HepG2 (cell line): ENCODE data around the gene SEMA3B. TPM values are rescaled to one million over a fixed set of nuclear protein-coding genes. Genes with fewer than 3 reads are reported as not detected.

Experiments
- ARNT ChIP-seq: fragments of 450-650 bp; IDR thresholded peaks from 2 replicates; pipeline ENCODE4 v1.6.1; 2017
- CCAR2 ChIP-seq: fragments of 200-400 bp; formaldehyde crosslinking; optimal IDR thresholded peaks from 2 replicates; pipeline ENCODE3; 2018; ENCODE audit warnings: low read depth, mild to moderate bottlenecking, low read length, moderate library complexity
- KIAA2018 ChIP-seq: sonication (generic); formaldehyde crosslinking; IDR thresholded peaks from 2 replicates; pipeline ENCODE4 v1.5.0; 2020; ENCODE audit warnings: mild to moderate bottlenecking, missing genetic modification reagents, borderline replicate concordance
- MEIS1 ChIP-seq: sonication (generic); formaldehyde crosslinking; IDR thresholded peaks from 2 replicates; pipeline ENCODE4 v1.9.0; 2021; ENCODE audit warnings: mild to moderate bottlenecking, missing genetic modification reagents, moderate library complexity, borderline replicate concordance
- MLLT10 ChIP-seq: sonication (generic); formaldehyde crosslinking; IDR thresholded peaks from 2 replicates; pipeline ENCODE4 v1.4.0; 2020; ENCODE audit warnings: missing genetic modification reagents
- PHF21A ChIP-seq: sonication (generic); formaldehyde crosslinking; IDR thresholded peaks from 2 replicates; pipeline ENCODE4 v1.5.0; 2020; ENCODE audit warnings: mild to moderate bottlenecking, missing genetic modification reagents
- REXO4 ChIP-seq: sonication (generic); formaldehyde crosslinking; IDR thresholded peaks from 2 replicates; pipeline ENCODE4 v1.8.0; 2022; ENCODE audit warnings: missing genetic modification reagents, mild to moderate bottlenecking, borderline replicate concordance
- RORA ChIP-seq: sonication (generic); formaldehyde crosslinking; IDR thresholded peaks from 2 replicates; pipeline ENCODE4 v1.5.0; 2020; ENCODE audit warnings: mild to moderate bottlenecking, missing genetic modification reagents, moderate library complexity
- SMARCC2 ChIP-seq: fragments of 450-650 bp; IDR thresholded peaks from 2 replicates; pipeline ENCODE4 v1.6.1; 2017; ENCODE audit warnings: antibody characterized with exemption, mild to moderate bottlenecking
- SOX5 ChIP-seq: IDR thresholded peaks from 2 replicates; pipeline ENCODE4 v1.6.1; 2016; ENCODE audit warnings: borderline replicate concordance
- SRY ChIP-seq: sonication (generic); formaldehyde crosslinking; IDR thresholded peaks from 2 replicates; pipeline ENCODE4 v1.8.0; 2022; ENCODE audit warnings: mild to moderate bottlenecking, missing genetic modification reagents
- ZMAT3 ChIP-seq: sonication (generic); formaldehyde crosslinking; conservative IDR thresholded peaks from 2 replicates; pipeline ENCODE4 v1.7.0; 2021; ENCODE audit warnings: missing genetic modification reagents
- ZMYM3 ChIP-seq: sonication (generic); formaldehyde crosslinking; IDR thresholded peaks from 2 replicates; pipeline ENCODE4 v1.5.1; 2020; ENCODE audit warnings: mild to moderate bottlenecking, missing genetic modification reagents
- ZNF207 ChIP-seq: fragments of 450-650 bp; IDR thresholded peaks from 2 replicates; pipeline ENCODE4 v1.6.1; 2016; ENCODE audit warnings: antibody characterized with exemption, borderline replicate concordance
- ZNF30 ChIP-seq: sonication (generic); formaldehyde crosslinking; IDR thresholded peaks from 2 replicates; pipeline ENCODE4 v1.5.0; 2020; ENCODE audit warnings: mild to moderate bottlenecking, missing genetic modification reagents
- ZNF326 ChIP-seq: sonication (generic); formaldehyde crosslinking; IDR thresholded peaks from 2 replicates; pipeline ENCODE4 v1.4.0; 2020; ENCODE audit warnings: missing genetic modification reagents, borderline replicate concordance
- ZNF431 ChIP-seq: sonication (generic); formaldehyde crosslinking; IDR thresholded peaks from 2 replicates; pipeline ENCODE4 v1.9.0; 2022; ENCODE audit warnings: missing genetic modification reagents, low read depth, mild to moderate bottlenecking, borderline replicate concordance
- ZNF790 ChIP-seq: sonication (generic); formaldehyde crosslinking; IDR thresholded peaks from 2 replicates; pipeline ENCODE4 v1.8.0; 2022; ENCODE audit warnings: missing genetic modification reagents, mild to moderate bottlenecking, borderline replicate concordance
- polyA plus RNA-seq, 8 experiments: library from polyadenylated mRNA; depleted of rRNA in 3 of 8; stranded (reverse) in 7 of 8; unstranded in 1 of 8; fragments of >200 nt; fragmentation: Illumina TruSeq in 4 of 8; extraction: Trizol in 4 of 8; gene quantifications; 2 replicates each; pipeline versions ENCODE4 v1.2.1 to v1.2.3, GENCODE V29; 2011 to 2016; ENCODE audit warnings: low read depth in 4 of 8, missing spikeins in 1 of 8, mixed read lengths in 1 of 8; ENCODE audit not compliant: insufficient read depth in 1 of 8
- total RNA-seq, 5 experiments: library from RNA; depleted of rRNA; stranded (reverse); fragments of >200 nt; fragmentation: Illumina TruSeq; extraction: Trizol; gene quantifications; 2 replicates each; pipeline ENCODE4 v1.2.3, GENCODE V29; 2016; ENCODE audit warnings: low read depth in 1 of 5
- TF ChIP-seq, protein P1 (sequence below): sonication (generic); formaldehyde crosslinking; conservative IDR thresholded peaks from 2 replicates; pipeline ENCODE4 v1.8.0; 2022; ENCODE audit warnings: low read depth, missing genetic modification reagents

Gene SEMA3B
- total and polyA plus RNA-seq, 2 of the 13 experiments (the other 11 are each of a cell fraction or from before 2014, with no cell fraction given): 93.2 to 158 TPM

- no peak for TF ChIP-seq KIAA2018 (CRISPR knock-in tag)
- peak; percentile 22; the same call in 1 of the 2 replicates for TF ChIP-seq ZNF790 (CRISPR knock-in tag)
- no peak for TF ChIP-seq ZMAT3
- TF ChIP-seq RORA (CRISPR knock-in tag): no peak
- TF ChIP-seq, protein P1, sequence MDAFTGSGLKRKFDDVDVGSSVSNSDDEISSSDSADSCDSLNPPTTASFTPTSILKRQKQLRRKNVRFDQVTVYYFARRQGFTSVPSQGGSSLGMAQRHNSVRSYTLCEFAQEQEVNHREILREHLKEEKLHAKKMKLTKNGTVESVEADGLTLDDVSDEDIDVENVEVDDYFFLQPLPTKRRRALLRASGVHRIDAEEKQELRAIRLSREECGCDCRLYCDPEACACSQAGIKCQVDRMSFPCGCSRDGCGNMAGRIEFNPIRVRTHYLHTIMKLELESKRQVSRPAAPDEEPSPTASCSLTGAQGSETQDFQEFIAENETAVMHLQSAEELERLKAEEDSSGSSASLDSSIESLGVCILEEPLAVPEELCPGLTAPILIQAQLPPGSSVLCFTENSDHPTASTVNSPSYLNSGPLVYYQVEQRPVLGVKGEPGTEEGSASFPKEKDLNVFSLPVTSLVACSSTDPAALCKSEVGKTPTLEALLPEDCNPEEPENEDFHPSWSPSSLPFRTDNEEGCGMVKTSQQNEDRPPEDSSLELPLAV: no peak
- no peak for TF ChIP-seq SRY
- no peak for TF ChIP-seq CCAR2
- no peak for TF ChIP-seq SMARCC2
- TF ChIP-seq MLLT10 (CRISPR knock-in tag): no peak
- peak; percentile 72 for TF ChIP-seq PHF21A
- TF ChIP-seq REXO4 (CRISPR knock-in tag): no peak
- no peak for TF ChIP-seq ZNF326 (CRISPR knock-in tag)
- TF ChIP-seq ZNF30 (CRISPR knock-in tag): no peak
- no peak for TF ChIP-seq ZNF207
- no peak; the same call in 1 of the 2 replicates for TF ChIP-seq ZMYM3 (CRISPR knock-in tag)
- TF ChIP-seq MEIS1: no peak
- TF ChIP-seq ARNT: no peak
- no peak for TF ChIP-seq ZNF431 (CRISPR knock-in tag)
- no peak for TF ChIP-seq SOX5 (CRISPR knock-in tag)
Measured at GRCh38 chr3:50235716-50236483, 33.0 kb upstream of the SEMA3B start, which contains the start of gene GNAI2 (continued).
